ENCODE measurements around the gene PCMT1. TPM values are rescaled to one million over a fixed set of nuclear protein-coding genes. Genes with fewer than 3 reads are reported as not detected.

PCMT1 gene
- total and polyA plus RNA-seq, 9 of the 15 experiments (the other 6 are each of a cell fraction or from before 2014, with no cell fraction given) = 217 to 541 (median 327) TPM

GRCh38 chr6:149728499-149729234, 20.9 kb upstream of the PCMT1 start (continued):
- TF ChIP-seq ZNF398 (CRISPR knock-in tag; IDR thresholded peaks at IDR 0.05) (no peak), HINFP (tag; conservative IDR thresholded peaks at IDR 0.05; ENCODE audit: low read depth) (no peak), HNRNPUL1 (IDR thresholded peaks at IDR 0.05; ENCODE audit: low read length) (no peak), ZHX1 (conservative IDR thresholded peaks at IDR 0.05; ENCODE audit: low read length) (no peak), ARID1B (IDR thresholded peaks at IDR 0.05) (peak; percentile 98), TRIM24 (IDR thresholded peaks at IDR 0.05) (peak; percentile 87 to 94), DMBX1 (CRISPR knock-in tag; IDR thresholded peaks at IDR 0.05; ENCODE audit: borderline replicate concordance) (peak; percentile 85), HOXB6 (CRISPR knock-in tag; IDR thresholded peaks at IDR 0.05; ENCODE audit: borderline replicate concordance) (no peak), POLR3G (IDR thresholded peaks at IDR 0.05; ENCODE audit: extremely low read depth, insufficient read length, insufficient replicate concordance) (no peak), IRF2 (CRISPR knock-in tag; IDR thresholded peaks at IDR 0.05) (no peak), ZMIZ1 (IDR thresholded peaks at IDR 0.05; ENCODE audit: low read depth in 2 of 2, low read length in 2 of 2) (peak in 1 of 2 experiments; percentile 85; a peak in 2 of 4 replicates), PRDM10 (IDR thresholded peaks at IDR 0.05; ENCODE audit: partially characterized antibody) (peak; percentile 84)
